Prostate gland (tissue), 2 donors: ENCODE results near the gene MIF. TPM values are rescaled to one million over a fixed set of nuclear protein-coding genes. Genes with fewer than 3 reads are reported as not detected.

Experiments
- DNase-seq: peaks from one replicate; pipeline ENCODE4 v3.0.0-alpha.2; 2019; ENCODE audit warnings: low spot score
- H3K27ac ChIP-seq, 2 donors: fragments of 200-600 bp; sonication (generic); 2 replicates each; pipeline ENCODE4 v1.5.1; 2017 to 2019
- H3K27me3 ChIP-seq: fragments of 200-600 bp; sonication (generic); replicated peaks from 2 replicates; pipeline ENCODE4 v1.5.1; 2019; ENCODE audit not compliant: insufficient read depth
- H3K36me3 ChIP-seq, 2 donors: fragments of 200-600 bp; sonication (generic); 1 replicate in 1 of 2; 2 replicates in 1 of 2; pipeline versions ENCODE4 v1.5.1 to v1.8.1; 2017 to 2019
- H3K4me1 ChIP-seq: fragments of 200-600 bp; sonication (generic); replicated peaks from 2 replicates; pipeline ENCODE4 v1.5.1; 2019
- H3K4me3 ChIP-seq, 2 donors: fragments of 200-600 bp; sonication (generic); 2 replicates each; pipeline ENCODE4 v1.5.1; 2017 to 2019
- H3K9me3 ChIP-seq: fragments of 200-600 bp; sonication (generic); 2 replicates; pipeline ENCODE4 v1.5.1; 2017
- CTCF ChIP-seq, 4 experiments: fragments of 200-600 bp in 2 of 4; fragments of 450-650 bp in 2 of 4; sonication (generic) in 2 of 4; IDR thresholded peaks; 1 replicate in 3 of 4; 2 replicates in 1 of 4; pipeline ENCODE4 v1.5.1; 2016 to 2019; ENCODE audit warnings: antibody characterized with exemption in 4 of 4, mild to moderate bottlenecking in 2 of 4, moderate library complexity in 2 of 4
- POLR2A ChIP-seq: fragments of 450-650 bp; IDR thresholded peaks from one replicate; pipeline ENCODE4 v1.6.1; 2016; ENCODE audit warnings: antibody characterized with exemption, mild to moderate bottlenecking
- POLR2AphosphoS5 ChIP-seq: sonication (generic); formaldehyde crosslinking; IDR thresholded peaks from one replicate; pipeline ENCODE4 v1.6.1; 2017; ENCODE audit warnings: antibody characterized with exemption
- WGBS: methylation state at CpG from one replicate; pipeline ENCODE4 v1.1.5; 2018; 5-methylcytosine and 5-hydroxymethylcytosine counted together
- intact Hi-C: fragments of 100-400 bp; cut with DNase I; formaldehyde crosslinking; loops from one replicate; pipeline ENCODE4 v1.14.2; 2022
- total RNA-seq, 2 donors: library from RNA; depleted of rRNA; stranded (reverse); fragments of >200 nt; gene quantifications; one replicate each; pipeline ENCODE4 v1.1.0, GENCODE V29; 2016

MIF gene
- total RNA-seq, 2 donors from 2014 or later = 501 to 587 TPM

- Histone ChIP-seq H3K4me3 (no peak overlapping the region), H3K27ac (no peak overlapping the region), H3K27me3 (no peaks in the 10 kb centered on the region), H3K9me3 (no peaks in the 10 kb centered on the region), H3K36me3 (no peaks in the 10 kb centered on the region), H3K4me1 (peaks cover 5% of the 10 kb centered on the region)
- TF ChIP-seq CTCF (IDR thresholded peaks at IDR 0.05) (no peak), POLR2A (no peak), POLR2AphosphoS5 (no peak)
- intact Hi-C loops = loop anchor here (5.0 kb wide), 3 partner anchors 61 to 446 kb away; partner anchors contain the start of gene SMARCB1
- no peak for DNase-seq
- WGBS = 69% methylated on average over 24 of the region's 24 CpGs
Measured at GRCh38 chr22:23847991-23848864, 46.0 kb upstream of the MIF start.

DNA sequence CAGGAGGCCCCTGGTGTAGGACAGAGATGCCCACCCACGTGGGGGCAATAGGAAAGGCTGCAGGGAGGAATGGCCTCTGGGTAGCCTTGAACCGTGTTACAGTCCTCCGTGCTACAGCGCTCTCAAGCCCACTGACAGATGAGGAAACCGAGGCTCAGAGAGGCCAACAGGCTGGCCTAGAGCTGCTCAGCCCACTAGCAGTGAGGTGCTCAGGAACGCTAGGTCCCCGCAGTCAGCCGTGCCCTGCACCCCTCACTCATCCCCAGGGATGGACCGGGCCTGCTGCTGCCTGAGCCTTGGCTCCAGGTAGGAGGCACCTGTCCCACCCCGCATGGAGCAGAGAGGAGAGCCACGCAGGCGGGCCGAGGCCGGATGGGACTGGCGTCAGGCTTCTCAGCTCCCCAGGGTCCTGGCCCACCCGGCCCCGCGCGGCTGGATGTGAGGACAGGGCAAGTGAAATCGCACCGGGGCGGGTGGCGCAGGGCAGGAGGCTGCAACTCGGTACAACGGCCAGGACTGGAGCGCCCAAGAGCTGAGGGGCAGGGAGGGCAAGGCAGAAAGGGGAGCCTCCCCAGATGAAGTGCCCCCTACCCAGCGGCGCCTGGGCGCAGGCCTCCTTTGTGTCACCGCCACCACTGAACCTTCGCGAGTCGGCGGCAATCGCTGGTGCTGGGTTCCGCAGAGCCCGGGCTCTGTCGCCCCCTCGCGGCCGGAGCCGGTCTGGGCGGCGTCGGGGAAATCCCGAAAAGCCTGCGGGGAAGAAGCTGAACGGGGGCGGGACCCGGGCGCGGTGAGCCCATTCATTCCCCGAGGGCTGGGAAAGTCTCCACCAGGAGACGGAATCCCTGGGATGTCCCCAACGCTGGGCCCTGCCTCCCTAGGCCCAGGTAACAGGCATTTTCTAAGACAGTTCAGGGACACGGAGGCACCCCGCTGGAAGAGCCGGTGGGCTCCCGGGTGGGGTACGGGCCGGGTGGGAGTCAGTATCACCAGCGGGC lies 44.9 kb upstream of the MIF start:
- 24% methylated on average over 56 of the region's 62 CpGs for WGBS
- H3K9me3 ChIP-seq = no peaks in the 10 kb centered on the region
- H3K4me3 ChIP-seq = no peak overlapping the region
- no peaks in the 10 kb centered on the region for H3K27me3 ChIP-seq
- intact Hi-C loops = loop anchor here (5.0 kb wide), 3 partner anchors 62 to 447 kb away; partner anchors contain the start of gene SMARCB1
- no peak overlapping the region for H3K27ac ChIP-seq
- peak; percentile 66 for DNase-seq
- peaks cover 5% of the 10 kb centered on the region for H3K4me1 ChIP-seq
- H3K36me3 ChIP-seq = no peaks in the 10 kb centered on the region
- TF ChIP-seq POLR2AphosphoS5 (peak; percentile 70), CTCF (IDR thresholded peaks at IDR 0.05) (peak; percentile 91 to 97 (median 96)), POLR2A (no peak)

- Histone ChIP-seq H3K36me3 (no peaks in the 10 kb centered on the region), H3K27ac (no peak overlapping the region), H3K4me3 (no peak overlapping the region), H3K9me3 (no peaks in the 10 kb centered on the region), H3K4me1 (peaks cover 5% of the 10 kb centered on the region), H3K27me3 (no peaks in the 10 kb centered on the region)
- intact Hi-C loops = no loop called here
- 76% methylated on average over 16 of the region's 16 CpGs for WGBS
- TF ChIP-seq POLR2A (no peak), POLR2AphosphoS5 (no peak), CTCF (IDR thresholded peaks at IDR 0.05) (no peak)
- DNase-seq = no peak
Measured at GRCh38 chr22:23850136-23850611, 44.0 kb upstream of the MIF start.

- no peaks in the 10 kb centered on the region for H3K9me3 ChIP-seq
- intact Hi-C loops = loop anchor here (5.0 kb wide), 1 partner anchor 325 kb away; no protein-coding TSS in a partner anchor
- H3K36me3 ChIP-seq = no peaks in the 10 kb centered on the region
- TF ChIP-seq CTCF (IDR thresholded peaks at IDR 0.05) = peak in 1 of 4 experiments; percentile 30
- no peak for TF ChIP-seq POLR2A
- 3% methylated on average over 52 of the region's 58 CpGs for WGBS
- H3K4me1 ChIP-seq = no peaks in the 10 kb centered on the region
- peak; percentile 42 for DNase-seq
- peak overlapping the region; percentile 45 to 51 for H3K4me3 ChIP-seq
- H3K27me3 ChIP-seq = no peaks in the 10 kb centered on the region
- peak overlapping the region; percentile 87 to 89 for H3K27ac ChIP-seq
Measured at GRCh38 chr22:23856721-23857605, 37.2 kb upstream of the MIF start.
